HepG2 (cell line): ENCODE results near the gene MARCHF9. TPM values are rescaled to one million over a fixed set of nuclear protein-coding genes. Genes with fewer than 3 reads are reported as not detected.
A peak's percentile ranks its signal among the peaks of the same experiment; 100 is the strongest.

Source experiments
- ATF7-NPFF ChIP-seq: sonication (generic); formaldehyde crosslinking; IDR thresholded peaks from 2 replicates; pipeline ENCODE4 v1.8.1; 2023; ENCODE audit warnings: mild to moderate bottlenecking, low read depth, missing genetic modification reagents, moderate library complexity
- ETV6 ChIP-seq: sonication (generic); formaldehyde crosslinking; conservative IDR thresholded peaks from 2 replicates; pipeline ENCODE4 v1.4.0; 2020; ENCODE audit warnings: missing genetic modification reagents
- FLYWCH1 ChIP-seq: sonication (generic); formaldehyde crosslinking; IDR thresholded peaks from 2 replicates; pipeline ENCODE4 v1.8.1; 2023; ENCODE audit warnings: mild to moderate bottlenecking, missing genetic modification reagents
- GMEB1 ChIP-seq: sonication (generic); formaldehyde crosslinking; IDR thresholded peaks from 2 replicates; pipeline ENCODE4 v1.5.1; 2020; ENCODE audit warnings: missing genetic modification reagents, mild to moderate bottlenecking, borderline replicate concordance
- HNRNPLL ChIP-seq: fragments of 200-400 bp; formaldehyde crosslinking; IDR thresholded peaks from 2 replicates; pipeline ENCODE4 v1.6.1; 2017; ENCODE audit warnings: mild to moderate bottlenecking, low read depth, low read length; ENCODE audit not compliant: poor library complexity, severe bottlenecking
- MIER2 ChIP-seq: IDR thresholded peaks from 2 replicates; pipeline ENCODE4 v1.6.1; 2016; ENCODE audit warnings: missing biosample characterization, missing genetic modification reagents
- PHF5A ChIP-seq: IDR thresholded peaks from one replicate; pipeline ENCODE4 v1.6.1; 2018; ENCODE audit warnings: low read depth, missing genetic modification reagents; ENCODE audit not compliant: unreplicated experiment
- SETDB1 ChIP-seq: sonication (generic); formaldehyde crosslinking; IDR thresholded peaks from 2 replicates; pipeline ENCODE4 v1.5.1; 2020; ENCODE audit warnings: missing genetic modification reagents, mild to moderate bottlenecking, borderline replicate concordance
- ZNF232 ChIP-seq: sonication (generic); formaldehyde crosslinking; IDR thresholded peaks from 2 replicates; pipeline ENCODE4 v1.4.0; 2020; ENCODE audit warnings: missing genetic modification reagents, borderline replicate concordance
- ZNF292 ChIP-seq: sonication (generic); formaldehyde crosslinking; IDR thresholded peaks from 2 replicates; pipeline ENCODE4 v1.8.1; 2022; ENCODE audit warnings: mild to moderate bottlenecking, low read depth, missing genetic modification reagents, borderline replicate concordance
- ZNF30 ChIP-seq: sonication (generic); formaldehyde crosslinking; IDR thresholded peaks from 2 replicates; pipeline ENCODE4 v1.5.0; 2020; ENCODE audit warnings: mild to moderate bottlenecking, missing genetic modification reagents
- ZNF605 ChIP-seq: sonication (generic); formaldehyde crosslinking; IDR thresholded peaks from 2 replicates; pipeline ENCODE4 v1.8.0; 2022; ENCODE audit warnings: mild to moderate bottlenecking, missing genetic modification reagents
- ZNF788 ChIP-seq: sonication (generic); formaldehyde crosslinking; IDR thresholded peaks from 2 replicates; pipeline ENCODE4 v1.5.0; 2020; ENCODE audit warnings: mild to moderate bottlenecking, missing genetic modification reagents, borderline replicate concordance
- ZZZ3 ChIP-seq: sonication (generic); formaldehyde crosslinking; IDR thresholded peaks from 2 replicates; pipeline ENCODE4 v1.4.0; 2020; ENCODE audit warnings: missing genetic modification reagents, mild to moderate bottlenecking, borderline replicate concordance
- polyA plus RNA-seq, 8 experiments: library from polyadenylated mRNA; depleted of rRNA in 3 of 8; stranded (reverse) in 7 of 8; unstranded in 1 of 8; fragments of >200 nt; fragmentation: Illumina TruSeq in 4 of 8; extraction: Trizol in 4 of 8; gene quantifications; 2 replicates each; pipeline versions ENCODE4 v1.2.1 to v1.2.3, GENCODE V29; 2011 to 2016; ENCODE audit warnings: low read depth in 4 of 8, missing spikeins in 1 of 8, mixed read lengths in 1 of 8; ENCODE audit not compliant: insufficient read depth in 1 of 8
- total RNA-seq, 5 experiments: library from RNA; depleted of rRNA; stranded (reverse); fragments of >200 nt; fragmentation: Illumina TruSeq; extraction: Trizol; gene quantifications; 2 replicates each; pipeline ENCODE4 v1.2.3, GENCODE V29; 2016; ENCODE audit warnings: low read depth in 1 of 5
- TF ChIP-seq, protein P1 (sequence below): sonication (generic); formaldehyde crosslinking; conservative IDR thresholded peaks from 2 replicates; pipeline ENCODE4 v1.4.0; 2020; ENCODE audit warnings: missing genetic modification reagents
- TF ChIP-seq, protein P2 (sequence below): sonication (generic); formaldehyde crosslinking; IDR thresholded peaks from 2 replicates; pipeline ENCODE4 v1.4.0; 2020; ENCODE audit warnings: mild to moderate bottlenecking, low read depth, missing genetic modification reagents
- TF ChIP-seq, protein P3 (sequence below): sonication (generic); formaldehyde crosslinking; IDR thresholded peaks from 2 replicates; pipeline ENCODE4 v1.4.0; 2020; ENCODE audit warnings: missing genetic modification reagents; ENCODE audit errors: not compliant biosample characterization
- TF ChIP-seq, protein P4 (sequence below): sonication (generic); formaldehyde crosslinking; IDR thresholded peaks from 2 replicates; pipeline ENCODE4 v1.9.0; 2022; ENCODE audit warnings: missing genetic modification reagents, mild to moderate bottlenecking, borderline replicate concordance
- TF ChIP-seq, protein P5 (sequence below): sonication (generic); formaldehyde crosslinking; IDR thresholded peaks from 2 replicates; pipeline ENCODE4 v1.4.0; 2020; ENCODE audit warnings: mild to moderate bottlenecking, missing genetic modification reagents

Gene MARCHF9
- total and polyA plus RNA-seq, 2 of the 13 experiments (the other 11 are each of a cell fraction or from before 2014, with no cell fraction given) = 5.7 to 9.6 TPM

DNA sequence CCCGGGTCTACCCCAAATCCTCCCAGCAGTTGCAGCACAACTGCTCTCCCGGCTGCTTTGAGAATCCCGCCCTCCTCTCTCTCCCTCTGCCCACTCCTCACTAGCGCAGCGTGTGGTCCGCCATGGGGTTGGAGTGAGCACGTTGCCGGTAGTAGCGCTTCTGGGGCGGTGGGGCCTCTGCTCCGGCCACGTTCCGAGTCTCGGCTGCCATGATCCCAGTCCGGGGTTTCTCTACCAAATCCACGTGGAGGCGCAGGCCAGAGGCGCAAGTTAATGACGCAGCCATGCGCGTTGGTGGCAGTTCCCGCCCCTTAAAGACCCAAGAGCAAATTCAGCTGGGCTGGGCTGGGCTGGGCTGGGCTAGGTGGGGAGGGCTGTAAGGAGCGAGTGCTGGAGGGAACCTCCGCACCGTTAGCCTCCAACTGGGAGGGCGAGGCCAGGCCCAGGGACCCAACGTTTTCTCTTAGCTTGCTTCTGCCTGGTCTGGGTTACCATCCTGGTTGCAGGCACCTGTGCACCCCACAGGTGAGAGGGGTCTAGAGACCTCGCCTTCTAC is 17.0 kb downstream of the MARCHF9 start, which contains the start of gene METTL1 (continued):
- peak; percentile 85 for TF ChIP-seq GMEB1 (CRISPR knock-in tag)
- TF ChIP-seq HNRNPLL = peak; percentile 90
- no peak for TF ChIP-seq SETDB1 (CRISPR knock-in tag)
- peak; percentile 60; the same call in 1 of the 2 replicates for TF ChIP-seq ZNF232 (CRISPR knock-in tag)
- TF ChIP-seq ATF7-NPFF (CRISPR knock-in tag) = peak; percentile 79
- TF ChIP-seq, protein P1, sequence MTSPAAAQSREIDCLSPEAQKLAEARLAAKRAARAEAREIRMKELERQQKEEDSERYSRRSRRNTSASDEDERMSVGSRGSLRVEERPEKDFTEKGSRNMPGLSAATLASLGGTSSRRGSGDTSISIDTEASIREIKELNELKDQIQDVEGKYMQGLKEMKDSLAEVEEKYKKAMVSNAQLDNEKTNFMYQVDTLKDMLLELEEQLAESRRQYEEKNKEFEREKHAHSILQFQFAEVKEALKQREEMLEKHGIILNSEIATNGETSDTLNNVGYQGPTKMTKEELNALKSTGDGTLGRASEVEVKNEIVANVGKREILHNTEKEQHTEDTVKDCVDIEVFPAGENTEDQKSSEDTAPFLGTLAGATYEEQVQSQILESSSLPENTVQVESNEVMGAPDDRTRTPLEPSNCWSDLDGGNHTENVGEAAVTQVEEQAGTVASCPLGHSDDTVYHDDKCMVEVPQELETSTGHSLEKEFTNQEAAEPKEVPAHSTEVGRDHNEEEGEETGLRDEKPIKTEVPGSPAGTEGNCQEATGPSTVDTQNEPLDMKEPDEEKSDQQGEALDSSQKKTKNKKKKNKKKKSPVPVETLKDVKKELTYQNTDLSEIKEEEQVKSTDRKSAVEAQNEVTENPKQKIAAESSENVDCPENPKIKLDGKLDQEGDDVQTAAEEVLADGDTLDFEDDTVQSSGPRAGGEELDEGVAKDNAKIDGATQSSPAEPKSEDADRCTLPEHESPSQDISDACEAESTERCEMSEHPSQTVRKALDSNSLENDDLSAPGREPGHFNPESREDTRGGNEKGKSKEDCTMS = no peak
- 0 out of 2 replicates have a peak, but pooled peaks have one; percentile 90 for TF ChIP-seq ZNF30
- TF ChIP-seq ETV6 (CRISPR knock-in tag) = no peak; the same call in 1 of the 2 replicates
- TF ChIP-seq, protein P2, sequence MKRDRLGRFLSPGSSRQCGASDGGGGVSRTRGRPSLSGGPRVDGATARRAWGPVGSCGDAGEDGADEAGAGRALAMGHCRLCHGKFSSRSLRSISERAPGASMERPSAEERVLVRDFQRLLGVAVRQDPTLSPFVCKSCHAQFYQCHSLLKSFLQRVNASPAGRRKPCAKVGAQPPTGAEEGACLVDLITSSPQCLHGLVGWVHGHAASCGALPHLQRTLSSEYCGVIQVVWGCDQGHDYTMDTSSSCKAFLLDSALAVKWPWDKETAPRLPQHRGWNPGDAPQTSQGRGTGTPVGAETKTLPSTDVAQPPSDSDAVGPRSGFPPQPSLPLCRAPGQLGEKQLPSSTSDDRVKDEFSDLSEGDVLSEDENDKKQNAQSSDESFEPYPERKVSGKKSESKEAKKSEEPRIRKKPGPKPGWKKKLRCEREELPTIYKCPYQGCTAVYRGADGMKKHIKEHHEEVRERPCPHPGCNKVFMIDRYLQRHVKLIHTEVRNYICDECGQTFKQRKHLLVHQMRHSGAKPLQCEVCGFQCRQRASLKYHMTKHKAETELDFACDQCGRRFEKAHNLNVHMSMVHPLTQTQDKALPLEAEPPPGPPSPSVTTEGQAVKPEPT (CRISPR knock-in tag) = peak; percentile 63; the same call in 1 of the 2 replicates
- TF ChIP-seq, protein P3, sequence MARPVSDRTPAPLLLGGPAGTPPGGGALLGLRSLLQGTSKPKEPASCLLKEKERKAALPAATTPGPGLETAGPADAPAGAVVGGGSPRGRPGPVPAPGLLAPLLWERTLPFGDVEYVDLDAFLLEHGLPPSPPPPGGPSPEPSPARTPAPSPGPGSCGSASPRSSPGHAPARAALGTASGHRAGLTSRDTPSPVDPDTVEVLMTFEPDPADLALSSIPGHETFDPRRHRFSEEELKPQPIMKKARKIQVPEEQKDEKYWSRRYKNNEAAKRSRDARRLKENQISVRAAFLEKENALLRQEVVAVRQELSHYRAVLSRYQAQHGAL (CRISPR knock-in tag) = no peak
- TF ChIP-seq MIER2 (CRISPR knock-in tag) = peak; percentile 52; the same call in 1 of the 2 replicates
- TF ChIP-seq ZNF292 (CRISPR knock-in tag) = no peak
- TF ChIP-seq ZNF788 (CRISPR knock-in tag) = peak; percentile 81; the same call in 1 of the 2 replicates
- peak; percentile 49 for TF ChIP-seq PHF5A (CRISPR knock-in tag)
- no peak; the same call in 1 of the 2 replicates for TF ChIP-seq ZZZ3
- TF ChIP-seq FLYWCH1 (CRISPR knock-in tag) = peak; percentile 63; the same call in 1 of the 2 replicates
- TF ChIP-seq, protein P4, sequence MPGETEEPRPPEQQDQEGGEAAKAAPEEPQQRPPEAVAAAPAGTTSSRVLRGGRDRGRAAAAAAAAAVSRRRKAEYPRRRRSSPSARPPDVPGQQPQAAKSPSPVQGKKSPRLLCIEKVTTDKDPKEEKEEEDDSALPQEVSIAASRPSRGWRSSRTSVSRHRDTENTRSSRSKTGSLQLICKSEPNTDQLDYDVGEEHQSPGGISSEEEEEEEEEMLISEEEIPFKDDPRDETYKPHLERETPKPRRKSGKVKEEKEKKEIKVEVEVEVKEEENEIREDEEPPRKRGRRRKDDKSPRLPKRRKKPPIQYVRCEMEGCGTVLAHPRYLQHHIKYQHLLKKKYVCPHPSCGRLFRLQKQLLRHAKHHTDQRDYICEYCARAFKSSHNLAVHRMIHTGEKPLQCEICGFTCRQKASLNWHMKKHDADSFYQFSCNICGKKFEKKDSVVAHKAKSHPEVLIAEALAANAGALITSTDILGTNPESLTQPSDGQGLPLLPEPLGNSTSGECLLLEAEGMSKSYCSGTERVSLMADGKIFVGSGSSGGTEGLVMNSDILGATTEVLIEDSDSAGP (CRISPR knock-in tag) = peak; percentile 100
- TF ChIP-seq, protein P5, sequence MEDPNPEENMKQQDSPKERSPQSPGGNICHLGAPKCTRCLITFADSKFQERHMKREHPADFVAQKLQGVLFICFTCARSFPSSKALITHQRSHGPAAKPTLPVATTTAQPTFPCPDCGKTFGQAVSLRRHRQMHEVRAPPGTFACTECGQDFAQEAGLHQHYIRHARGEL (CRISPR knock-in tag) = no peak
- TF ChIP-seq ZNF605 = peak; percentile 98
